Astrocyte (in vitro differentiated cells and primary cell): ENCODE results near the gene COPS9.

Experiments used
- CTCF ChIP-seq: IDR thresholded peaks from 2 replicates; pipeline ENCODE4 v1.5.1; 2011; ENCODE audit warnings: low read depth, mild to moderate bottlenecking, inconsistent platforms, low read length, moderate library complexity; ENCODE audit not compliant: insufficient read depth
- EZH2 ChIP-seq: IDR thresholded peaks from 2 replicates; pipeline ENCODE4 v1.6.1; 2012; ENCODE audit warnings: mild to moderate bottlenecking, low read length, inconsistent platforms; ENCODE audit not compliant: insufficient read depth

GRCh38 chr2:240107477-240107796 is 28.7 kb downstream of the COPS9 start:
- TF ChIP-seq CTCF (no peak), EZH2 (no peak)
